HT1080 (cell line): ENCODE data around the gene BRIP1. TPM values are rescaled to one million over a fixed set of nuclear protein-coding genes. Genes with fewer than 3 reads are reported as not detected.
"Not testable (repeated sequence)": the region's sequence is repeated elsewhere in the genome, so short reads cannot be mapped to it uniquely, and the experiment has no call there.

Experiments used
- DNase-seq: peaks from one replicate; pipeline ENCODE4 v3.0.0-alpha.2; 2015; ENCODE audit warnings: low read depth
- total RNA-seq: library from RNA; depleted of rRNA; stranded (reverse); fragments of >200 nt; shearing (Covaris generic); gene quantifications from 2 replicates; pipeline ENCODE4 v1.2.3, GENCODE V29; 2014

BRIP1 gene
- total RNA-seq, 1 experiment from 2014 or later, result 8.8 TPM

- DNase-seq, result no peak
Measured at GRCh38 chr17:61831099-61831498, 32.2 kb downstream of the BRIP1 start.

- no peak for DNase-seq
Measured at GRCh38 chr17:61828694-61829093, 34.6 kb downstream of the BRIP1 start.

- no peak for DNase-seq
Measured at GRCh38 chr17:61827649-61828395, 35.5 kb downstream of the BRIP1 start.

GRCh38 chr17:61826866-61827265 is 36.5 kb downstream of the BRIP1 start:
- DNase-seq, result not testable (repeated sequence)

- not testable (repeated sequence) for DNase-seq
Measured at GRCh38 chr17:61826198-61826597, 37.1 kb downstream of the BRIP1 start.

- no peak for DNase-seq
Measured at GRCh38 chr17:61825448-61826137, 37.7 kb downstream of the BRIP1 start.

- no peak for DNase-seq
Measured at GRCh38 chr17:61822326-61823285, 40.7 kb downstream of the BRIP1 start.

- DNase-seq, result no peak
Measured at GRCh38 chr17:61821655-61822054, 41.7 kb downstream of the BRIP1 start.

GRCh38 chr17:61819265-61819664 is 44.1 kb downstream of the BRIP1 start:
- not testable (repeated sequence) for DNase-seq

GRCh38 chr17:61818225-61818624 is 45.1 kb downstream of the BRIP1 start:
- no peak for DNase-seq

- no peak for DNase-seq
Measured at GRCh38 chr17:61817452-61817851, 45.9 kb downstream of the BRIP1 start.

- peak; percentile 10 for DNase-seq
Measured at GRCh38 chr17:61816538-61816937, 46.8 kb downstream of the BRIP1 start.

GRCh38 chr17:61815863-61816503 is 47.3 kb downstream of the BRIP1 start:
- no peak for DNase-seq

GRCh38 chr17:61814485-61814884 is 48.8 kb downstream of the BRIP1 start:
- DNase-seq, result no peak

- DNase-seq, result no peak
Measured at GRCh38 chr17:61813211-61813610, 50.1 kb downstream of the BRIP1 start.

GRCh38 chr17:61812747-61813146 is 50.6 kb downstream of the BRIP1 start:
- DNase-seq, result no peak

GRCh38 chr17:61809816-61810392 is 53.4 kb downstream of the BRIP1 start:
- DNase-seq, result peak; percentile 62

- DNase-seq, result no peak
Measured at GRCh38 chr17:61808442-61808841, 54.9 kb downstream of the BRIP1 start.

GRCh38 chr17:61806936-61807335 is 56.4 kb downstream of the BRIP1 start:
- DNase-seq, result no peak

GRCh38 chr17:61806081-61806828 is 57.1 kb downstream of the BRIP1 start:
- no peak for DNase-seq
